Measurements from ENCODE around the gene PIGS. TPM values are rescaled to one million over a fixed set of nuclear protein-coding genes. Genes with fewer than 3 reads are reported as not detected.

Gene PIGS
- total and polyA plus RNA-seq, 9 of the 15 experiments (the other 6 are each of a cell fraction or from before 2014, with no cell fraction given) = 47.5 to 138 (median 57.6) TPM

DNA sequence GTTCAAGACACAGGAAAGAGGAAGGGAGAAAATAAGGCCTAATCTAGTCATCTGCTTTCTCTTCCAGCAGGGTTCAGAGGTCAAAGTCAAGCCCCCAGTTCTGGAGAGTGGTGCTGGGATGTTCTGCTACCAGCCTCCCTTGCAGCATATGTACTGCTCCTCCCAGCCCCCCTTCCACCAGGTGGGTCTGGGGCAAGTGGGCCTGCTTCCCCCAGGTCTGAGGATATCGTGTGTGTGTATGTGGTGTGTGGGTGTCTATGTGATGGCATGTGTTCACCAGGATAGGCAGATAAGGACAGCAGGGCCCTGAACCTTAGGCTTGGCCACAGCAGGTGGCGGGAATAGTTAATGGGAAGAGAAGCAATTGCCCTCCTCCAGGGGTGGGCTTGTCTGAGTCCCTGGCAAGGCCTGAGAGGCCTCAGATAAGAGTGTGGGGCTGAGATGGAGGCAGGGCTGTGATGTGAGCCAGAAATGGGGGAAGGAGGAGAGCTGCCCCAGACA lies 44.1 kb downstream of the PIGS start:
- H3K4me2 ChIP-seq (ENCODE audit: insufficient read depth, low read length) = peak overlapping the region; percentile 27; the same call in 1 of the 2 replicates
- H3K4me3 ChIP-seq = no peak overlapping the region
- H3K36me3 ChIP-seq (ENCODE audit: control insufficient read depth, insufficient read depth, low read length) = no peaks in the 10 kb centered on the region
- H2AFZ ChIP-seq (ENCODE audit: low read depth, low read length) = no peak overlapping the region
- peaks cover 8% of the 10 kb centered on the region for H3K9me3 ChIP-seq (replicated peaks; ENCODE audit: control insufficient read depth, insufficient read depth, low read depth, low read length)
- peaks cover 5 to 10% of the 10 kb centered on the region in 2 experiments; a peak in 2 of 5 replicates for H3K27me3 ChIP-seq (ENCODE audit: control insufficient read depth in 2 of 2, insufficient read depth in 2 of 2, low read length in 2 of 2)
- H4K20me1 ChIP-seq (replicated peaks; ENCODE audit: control insufficient read depth, insufficient read depth, low read length) = no peaks in the 10 kb centered on the region
- BruUV-seq (replicated peaks) = no TSS peak
- peaks cover 29 to 49% of the 10 kb centered on the region in 2 experiments; a peak in 4 of 5 replicates for H3K4me1 ChIP-seq (replicated peaks in 1 of 2; ENCODE audit: control insufficient read depth in 2 of 2, insufficient read depth in 2 of 2, low read length in 2 of 2)
- no peaks in the 10 kb centered on the region for H3K79me2 ChIP-seq (ENCODE audit: control insufficient read depth, insufficient read depth, low read length)
- no peaks in the 10 kb centered on the region for H3K9me1 ChIP-seq (ENCODE audit: control insufficient read depth, insufficient read depth, low read length)
- H3K9ac ChIP-seq (ENCODE audit: insufficient read depth in 1 of 2, low read depth in 2 of 2, low read length in 2 of 2) = no peak overlapping the region; a peak in 1 of 4 replicates
- WGBS (ENCODE audit: insufficient coverage, low coverage, missing lambda C conversion rate) = 20% methylated on average over 2 of the region's 2 CpGs
- peak; percentile 74 for FAIRE-seq
- peak; percentile 77 for ATAC-seq
- peak; percentile 84 to 92 (median 86) for DNase-seq (ENCODE audit: extremely low read depth in 1 of 4, low spot score in 3 of 4)
- peak overlapping the region; percentile 10; the same call in 2 of the 3 replicates for H3K27ac ChIP-seq (ENCODE audit: extremely low read depth, low read depth, low read length)
- ChIA-PET POLR2A (interaction anchor here (0.7 to 1.0 kb wide), 2 partner anchors 27 to 43 kb away, joined by 3 to 4 read pairs; no protein-coding TSS in a partner anchor), CTCF (ENCODE audit: low intra/inter-chr PET ratio) (no interaction called here)
- intact Hi-C loops (cut with micrococcal nuclease) = no loop called here
- in situ Hi-C loops (cut with MboI) = no loop called here
- peak; percentile 55 for TF ChIP-seq L3MBTL2 (IDR thresholded peaks at IDR 0.05)
- TF ChIP-seq ELF1 (tag; IDR thresholded peaks at IDR 0.05) = no peak
- TF ChIP-seq MAFF (IDR thresholded peaks at IDR 0.05; ENCODE audit: low read length) = no peak
- TF ChIP-seq DNMT1 (IDR thresholded peaks at IDR 0.05) = no peak
- TF ChIP-seq ZNF274 (IDR thresholded peaks at IDR 0.05; ENCODE audit: borderline replicate concordance, low read depth, low read length) = peak; percentile 62; the same call in 1 of the 2 replicates
- TF ChIP-seq CBX2 (IDR thresholded peaks at IDR 0.05; ENCODE audit: insufficient read depth, low read length, poor library complexity, severe bottlenecking) = no peak
- TF ChIP-seq WHSC1 (IDR thresholded peaks at IDR 0.05; ENCODE audit: low read length) = no peak
- TF ChIP-seq, protein P1, sequence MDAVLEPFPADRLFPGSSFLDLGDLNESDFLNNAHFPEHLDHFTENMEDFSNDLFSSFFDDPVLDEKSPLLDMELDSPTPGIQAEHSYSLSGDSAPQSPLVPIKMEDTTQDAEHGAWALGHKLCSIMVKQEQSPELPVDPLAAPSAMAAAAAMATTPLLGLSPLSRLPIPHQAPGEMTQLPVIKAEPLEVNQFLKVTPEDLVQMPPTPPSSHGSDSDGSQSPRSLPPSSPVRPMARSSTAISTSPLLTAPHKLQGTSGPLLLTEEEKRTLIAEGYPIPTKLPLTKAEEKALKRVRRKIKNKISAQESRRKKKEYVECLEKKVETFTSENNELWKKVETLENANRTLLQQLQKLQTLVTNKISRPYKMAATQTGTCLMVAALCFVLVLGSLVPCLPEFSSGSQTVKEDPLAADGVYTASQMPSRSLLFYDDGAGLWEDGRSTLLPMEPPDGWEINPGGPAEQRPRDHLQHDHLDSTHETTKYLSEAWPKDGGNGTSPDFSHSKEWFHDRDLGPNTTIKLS (IDR thresholded peaks at IDR 0.05; ENCODE audit: borderline replicate concordance, low read depth) = no peak
- peak; percentile 52; the same call in 1 of the 2 replicates for TF ChIP-seq BHLHE40 (IDR thresholded peaks at IDR 0.05; ENCODE audit: low read length)
- TF ChIP-seq RB1 (IDR thresholded peaks at IDR 0.05; ENCODE audit: low read depth) = no peak
- no peak for TF ChIP-seq POLR3A (IDR thresholded peaks at IDR 0.05; ENCODE audit: borderline replicate concordance, extremely low read depth, insufficient read depth, insufficient read length)
- no peak for TF ChIP-seq TCFL5 (CRISPR knock-in tag; conservative IDR thresholded peaks at IDR 0.05)
- TF ChIP-seq, protein P2, sequence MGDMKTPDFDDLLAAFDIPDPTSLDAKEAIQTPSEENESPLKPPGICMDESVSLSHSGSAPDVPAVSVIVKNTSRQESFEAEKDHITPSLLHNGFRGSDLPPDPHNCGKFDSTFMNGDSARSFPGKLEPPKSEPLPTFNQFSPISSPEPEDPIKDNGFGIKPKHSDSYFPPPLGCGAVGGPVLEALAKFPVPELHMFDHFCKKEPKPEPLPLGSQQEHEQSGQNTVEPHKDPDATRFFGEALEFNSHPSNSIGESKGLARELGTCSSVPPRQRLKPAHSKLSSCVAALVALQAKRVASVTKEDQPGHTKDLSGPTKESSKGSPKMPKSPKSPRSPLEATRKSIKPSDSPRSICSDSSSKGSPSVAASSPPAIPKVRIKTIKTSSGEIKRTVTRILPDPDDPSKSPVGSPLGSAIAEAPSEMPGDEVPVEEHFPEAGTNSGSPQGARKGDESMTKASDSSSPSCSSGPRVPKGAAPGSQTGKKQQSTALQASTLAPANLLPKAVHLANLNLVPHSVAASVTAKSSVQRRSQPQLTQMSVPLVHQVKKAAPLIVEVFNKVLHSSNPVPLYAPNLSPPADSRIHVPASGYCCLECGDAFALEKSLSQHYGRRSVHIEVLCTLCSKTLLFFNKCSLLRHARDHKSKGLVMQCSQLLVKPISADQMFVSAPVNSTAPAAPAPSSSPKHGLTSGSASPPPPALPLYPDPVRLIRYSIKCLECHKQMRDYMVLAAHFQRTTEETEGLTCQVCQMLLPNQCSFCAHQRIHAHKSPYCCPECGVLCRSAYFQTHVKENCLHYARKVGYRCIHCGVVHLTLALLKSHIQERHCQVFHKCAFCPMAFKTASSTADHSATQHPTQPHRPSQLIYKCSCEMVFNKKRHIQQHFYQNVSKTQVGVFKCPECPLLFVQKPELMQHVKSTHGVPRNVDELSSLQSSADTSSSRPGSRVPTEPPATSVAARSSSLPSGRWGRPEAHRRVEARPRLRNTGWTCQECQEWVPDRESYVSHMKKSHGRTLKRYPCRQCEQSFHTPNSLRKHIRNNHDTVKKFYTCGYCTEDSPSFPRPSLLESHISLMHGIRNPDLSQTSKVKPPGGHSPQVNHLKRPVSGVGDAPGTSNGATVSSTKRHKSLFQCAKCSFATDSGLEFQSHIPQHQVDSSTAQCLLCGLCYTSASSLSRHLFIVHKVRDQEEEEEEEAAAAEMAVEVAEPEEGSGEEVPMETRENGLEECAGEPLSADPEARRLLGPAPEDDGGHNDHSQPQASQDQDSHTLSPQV (IDR thresholded peaks at IDR 0.05) = no peak
- TF ChIP-seq PRPF4 (IDR thresholded peaks at IDR 0.05; ENCODE audit: insufficient read depth, low read depth, low read length, poor library complexity, severe bottlenecking) = no peak
- peak; percentile 84 for TF ChIP-seq ZNF766 (CRISPR knock-in tag; conservative IDR thresholded peaks at IDR 0.05)
- no peak for TF ChIP-seq ZNF668 (CRISPR knock-in tag; IDR thresholded peaks at IDR 0.05)
